Middle frontal gyrus (tissue), 1 donor: ENCODE results near the gene HSDL1.

ENCODE experiments used
- DNase-seq: peaks from one replicate; pipeline ENCODE4 v3.0.0-alpha.2; 2015; ENCODE audit warnings: low spot score; ENCODE audit errors: extremely low spot score

Gene HSDL1

DNA sequence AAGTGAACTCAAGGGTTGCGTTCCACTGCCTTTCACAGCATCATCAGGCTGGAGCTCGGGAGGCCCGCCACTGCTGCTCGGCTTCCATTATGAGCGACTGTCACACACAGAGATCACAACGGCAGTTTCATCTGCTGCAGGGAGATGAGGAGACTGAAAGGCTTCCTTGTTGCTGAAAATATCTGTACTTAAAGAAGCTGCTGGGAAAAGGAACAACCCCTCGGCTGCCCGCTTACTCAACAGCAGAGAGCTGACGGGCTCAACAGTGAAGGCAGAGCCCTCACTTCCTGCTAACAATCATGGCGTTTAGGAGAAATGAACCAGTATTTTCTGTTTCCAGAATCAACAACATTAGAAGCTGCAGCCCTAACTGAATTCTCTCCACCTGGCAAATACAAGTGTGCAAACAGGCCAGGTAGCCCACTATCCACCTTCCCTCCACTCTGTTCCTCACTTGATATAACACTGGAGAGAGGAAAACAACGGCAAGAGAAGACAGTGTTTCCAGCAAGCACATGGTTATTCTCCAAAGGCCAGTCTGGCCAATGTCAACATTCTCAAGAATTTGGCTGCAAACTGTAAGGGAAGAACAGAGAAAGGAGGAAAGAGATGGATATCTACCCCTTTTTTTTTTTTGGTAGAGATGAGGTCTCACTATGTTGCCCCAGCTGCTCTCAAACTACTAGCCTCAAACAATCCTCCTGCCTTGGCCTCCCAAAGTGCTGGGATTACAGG, 62.0 kb downstream of the HSDL1 start:
- DNase-seq = no peak

DNA sequence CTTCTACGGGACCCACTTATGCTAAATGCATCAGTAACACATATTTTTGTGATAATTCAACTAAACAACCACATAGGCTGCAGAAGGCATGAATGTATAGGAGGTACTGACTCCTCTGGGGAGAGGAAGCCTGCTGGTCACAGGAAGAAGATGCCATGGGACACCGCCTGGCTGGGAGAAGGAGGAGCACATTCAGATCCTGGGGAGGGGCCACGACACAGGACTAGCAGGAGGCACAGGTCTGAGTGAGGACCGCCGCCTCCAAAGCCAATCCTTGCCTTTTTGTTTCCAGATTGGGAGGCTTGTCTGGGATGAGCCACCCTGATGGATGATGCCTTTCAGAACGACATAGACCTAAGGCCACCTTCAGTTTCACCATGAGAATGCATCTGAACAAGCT, 62.9 kb downstream of the HSDL1 start:
- no peak for DNase-seq

DNA sequence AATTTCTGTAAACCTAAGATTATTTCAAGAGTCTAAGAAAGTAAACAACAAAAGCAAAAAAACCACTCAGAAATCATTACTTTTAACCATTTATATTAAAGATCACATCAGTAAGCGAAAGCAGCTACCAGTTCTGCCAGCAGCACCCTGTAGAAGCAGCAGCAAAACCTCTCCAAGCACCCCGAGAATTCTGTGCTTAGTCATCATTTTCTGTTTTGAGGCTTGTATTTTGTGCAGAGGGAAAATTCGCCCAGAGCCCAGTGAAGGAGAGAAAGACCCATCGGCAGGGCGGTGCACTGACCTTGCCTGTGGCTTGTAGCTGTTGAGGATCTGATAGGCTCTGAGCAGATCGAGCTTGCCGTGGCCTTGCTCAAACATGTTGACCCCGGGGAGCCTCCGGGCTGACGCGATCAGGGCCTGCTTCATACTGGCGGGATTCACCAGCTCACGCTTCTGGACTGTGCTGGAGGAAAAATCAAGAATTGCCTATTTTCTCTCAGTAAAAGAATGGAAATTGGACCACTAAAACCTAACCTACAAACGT, 63.5 kb downstream of the HSDL1 start:
- no peak for DNase-seq

DNA sequence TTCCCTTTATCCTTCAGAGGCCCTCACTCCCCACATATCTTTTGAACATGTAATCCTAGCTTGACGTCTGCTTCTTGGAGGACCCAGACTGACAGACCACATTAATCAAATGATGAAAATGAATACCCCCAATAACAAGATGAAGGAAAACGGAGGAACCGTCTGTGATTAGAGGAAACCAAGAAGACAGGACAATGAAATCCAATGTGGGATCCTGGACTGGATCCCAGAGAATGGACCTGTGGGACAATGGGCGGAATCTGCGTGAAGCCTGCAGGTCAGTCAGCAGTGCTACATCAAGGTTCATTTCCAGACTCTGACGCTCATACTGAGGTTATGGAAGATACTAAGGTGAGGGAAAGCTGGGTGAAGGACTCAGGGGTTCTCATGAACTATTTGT, 64.2 kb downstream of the HSDL1 start:
- no peak for DNase-seq

DNA sequence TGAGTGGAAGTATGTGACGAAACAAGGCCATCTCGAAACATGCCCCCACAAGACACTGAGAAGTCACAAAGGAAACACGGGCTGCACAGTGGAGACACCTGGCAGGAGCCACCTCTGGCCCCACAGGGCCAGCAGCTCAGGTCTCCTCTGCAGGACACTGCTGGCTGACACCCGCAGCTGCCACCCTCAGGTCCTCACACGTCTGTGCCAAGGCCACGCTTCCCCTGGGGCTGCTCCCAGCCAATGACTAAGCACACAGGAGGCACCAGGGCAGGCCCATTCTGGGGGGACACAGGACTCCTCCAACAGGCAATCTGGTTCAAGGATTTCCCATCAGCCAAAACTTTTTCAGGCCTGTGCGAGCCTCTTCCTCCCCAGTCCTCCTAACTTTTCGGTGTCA, 64.6 kb downstream of the HSDL1 start:
- no peak for DNase-seq

DNA sequence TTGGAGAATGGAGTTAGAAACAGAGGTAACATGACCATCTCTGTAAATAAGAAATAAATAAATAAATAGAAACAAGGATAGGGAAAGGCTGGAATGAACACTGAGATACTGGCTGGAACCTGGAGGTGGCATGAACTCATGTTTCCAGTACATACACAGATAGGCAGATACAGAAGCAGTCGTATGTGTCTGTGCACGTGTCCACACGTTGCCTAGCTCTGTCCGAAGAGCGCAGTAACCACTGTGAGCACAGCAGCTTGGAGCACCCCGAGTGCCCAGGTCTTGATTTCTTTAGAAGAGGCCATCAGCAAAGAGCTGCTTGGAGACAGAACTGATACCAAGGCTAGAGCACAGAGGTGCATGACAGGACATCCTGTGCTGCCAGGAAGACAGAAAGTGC, 65.3 kb downstream of the HSDL1 start:
- DNase-seq = no peak

DNA sequence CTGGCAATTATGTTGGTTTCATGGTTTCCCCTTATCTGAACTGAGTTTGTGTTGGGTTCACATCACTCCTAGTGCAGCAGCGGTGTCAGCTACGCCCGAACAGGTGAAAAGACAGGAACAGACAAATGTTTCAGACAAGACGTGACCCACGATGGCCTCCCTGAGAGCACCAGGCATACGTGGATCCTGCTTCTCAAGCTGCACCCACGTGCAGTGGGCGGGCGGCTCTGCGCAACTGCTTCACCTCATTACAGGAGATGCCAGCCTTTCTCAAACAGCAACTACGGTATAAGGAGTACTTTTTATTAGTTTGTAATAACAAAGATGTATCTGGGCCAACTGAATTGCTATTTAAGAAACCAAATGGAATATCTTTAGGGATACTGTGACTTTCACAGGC, 69.6 kb downstream of the HSDL1 start:
- no peak for DNase-seq

DNA sequence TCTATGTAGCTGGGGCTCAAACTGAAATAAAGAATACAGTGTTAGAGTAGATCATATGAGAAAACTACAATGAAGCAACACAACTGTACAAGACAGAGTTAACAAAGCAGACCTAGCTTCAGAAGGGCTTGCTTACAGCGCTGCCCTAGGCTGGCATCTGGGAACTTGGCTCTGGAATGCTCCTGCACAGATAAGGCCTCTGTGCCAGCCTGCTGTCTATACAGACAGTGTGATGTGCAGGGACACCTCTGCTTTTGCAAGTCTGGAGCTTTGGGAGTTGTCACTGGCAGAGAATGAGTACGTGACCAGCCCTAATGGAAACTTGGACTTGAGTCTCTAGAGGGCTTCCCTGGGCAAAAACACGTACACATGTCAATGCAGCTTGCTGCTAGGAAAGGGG, 70.3 kb downstream of the HSDL1 start:
- no peak for DNase-seq
